Left renal pelvis (tissue), 4 donors: Measurements from ENCODE around the gene PTPN14. TPM values are rescaled to one million over a fixed set of nuclear protein-coding genes. Genes with fewer than 3 reads are reported as not detected.
A peak's percentile ranks its signal among the peaks of the same experiment; 100 is the strongest.

ENCODE experiments used
- DNase-seq, 4 donors: peaks; one replicate each; pipeline ENCODE4 v3.0.0-alpha.2; 2013; ENCODE audit warnings: low read depth in 4 of 4, low spot score in 3 of 4
- polyA plus RNA-seq, 4 donors: library from polyadenylated mRNA; unstranded; fragments of 120-200 nt; gene quantifications; one replicate each; pipeline ENCODE4 v1.2.1, GENCODE V29; 2013; ENCODE audit not compliant: insufficient read length in 4 of 4

PTPN14 gene
- polyA plus RNA-seq, 4 donors = 22.5 to 36.6 (median 34.8) TPM

- no peak for DNase-seq
Measured at GRCh38 chr1:214460304-214460916, 91.0 kb downstream of the PTPN14 start.

- DNase-seq = no peak
Measured at GRCh38 chr1:214459895-214460294, 91.5 kb downstream of the PTPN14 start.

GRCh38 chr1:214458541-214458940 lies 92.9 kb downstream of the PTPN14 start:
- no peak for DNase-seq

GRCh38 chr1:214455971-214456867 lies 95.2 kb downstream of the PTPN14 start:
- no peak for DNase-seq

GRCh38 chr1:214455479-214455878 lies 95.9 kb downstream of the PTPN14 start:
- DNase-seq = no peak

GRCh38 chr1:214454569-214455396 lies 96.6 kb downstream of the PTPN14 start:
- DNase-seq = no peak

- no peak for DNase-seq
Measured at GRCh38 chr1:214453109-214453722, 98.2 kb downstream of the PTPN14 start.

- DNase-seq = no peak
Measured at GRCh38 chr1:214452152-214452784, 99.1 kb downstream of the PTPN14 start.

GRCh38 chr1:214451596-214451995 lies 99.8 kb downstream of the PTPN14 start:
- DNase-seq = no peak

- no peak for DNase-seq
Measured at GRCh38 chr1:214449371-214449770, 102.0 kb downstream of the PTPN14 start.

GRCh38 chr1:214448536-214448935 lies 102.9 kb downstream of the PTPN14 start:
- DNase-seq = no peak

GRCh38 chr1:214447557-214447871 lies 103.9 kb downstream of the PTPN14 start:
- DNase-seq = no peak

- peak in 2 of 4 donors; percentile 35 to 51 for DNase-seq
Measured at GRCh38 chr1:214446772-214447556, 104.4 kb downstream of the PTPN14 start.

GRCh38 chr1:214445831-214446614 lies 105.4 kb downstream of the PTPN14 start:
- no peak for DNase-seq

GRCh38 chr1:214445199-214445598 lies 106.2 kb downstream of the PTPN14 start:
- no peak for DNase-seq

- DNase-seq = no peak
Measured at GRCh38 chr1:214444182-214444939, 107.0 kb downstream of the PTPN14 start.

- no peak for DNase-seq
Measured at GRCh38 chr1:214441119-214441518, 110.3 kb downstream of the PTPN14 start.
